ENCODE results near the gene SF3B3. TPM values are rescaled to one million over a fixed set of nuclear protein-coding genes. Genes with fewer than 3 reads are reported as not detected.
"Not testable (repeated sequence)": the region's sequence is repeated elsewhere in the genome, so short reads cannot be mapped to it uniquely, and the experiment has no call there.

The SF3B3 gene
- total RNA-seq, 1 experiment from 2014 or later = 133 TPM

DNA sequence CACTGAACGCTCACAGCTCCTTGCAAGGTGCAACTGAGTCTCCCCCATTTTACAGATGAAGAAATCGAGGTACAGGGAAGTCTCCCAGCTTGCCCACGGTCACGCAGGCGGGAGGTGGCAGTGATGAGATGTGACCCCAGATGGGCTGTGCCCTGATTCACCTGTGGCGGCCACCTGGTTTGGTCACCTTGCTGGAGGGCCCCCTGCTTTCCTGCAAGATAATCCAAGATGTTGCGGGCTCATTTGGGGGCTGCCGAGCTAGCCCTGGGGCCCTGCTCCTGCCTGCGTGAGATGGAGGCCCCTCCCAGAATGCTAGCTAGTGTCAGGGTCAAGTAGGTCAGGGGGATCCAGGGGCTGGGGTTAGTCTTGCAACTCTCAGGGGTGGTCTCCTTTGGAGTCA lies 63.1 kb downstream of the SF3B3 start:
- ATAC-seq (no peak), DNase-seq (no peak)
- Histone ChIP-seq H3K27me3 (ENCODE audit: low read length) (no peaks in the 10 kb centered on the region), H2AFZ (ENCODE audit: low read length) (no peak overlapping the region), H4K20me1 (ENCODE audit: low read length) (no peaks in the 10 kb centered on the region), H3K9me2 (replicated peaks; ENCODE audit: low read length) (no peaks in the 10 kb centered on the region), H3K27ac (ENCODE audit: low read length) (no peak overlapping the region), H3K4me3 (ENCODE audit: low read length) (no peak overlapping the region), H3K4me1 (ENCODE audit: insufficient read depth, low read length) (0 out of 2 replicates have a peak, but pooled peaks cover 3% of the 10 kb centered on the region), H3K79me2 (ENCODE audit: low read length) (no peaks in the 10 kb centered on the region), H3F3A (ENCODE audit: low read length, unreplicated experiment) (no peaks in the 10 kb centered on the region), H3K4me2 (ENCODE audit: low read length) (no peak overlapping the region), H3K36me3 (ENCODE audit: low read depth, low read length) (no peaks in the 10 kb centered on the region), H3K9me3 (ENCODE audit: low read length) (no peaks in the 10 kb centered on the region), H3K9ac (ENCODE audit: low read length) (no peak overlapping the region)
- TF ChIP-seq EZH2phosphoT487 (IDR thresholded peaks at IDR 0.05; ENCODE audit: borderline replicate concordance, low read length) = no peak
- ChIA-PET POLR2A (ENCODE audit: unreplicated experiment) (no interaction called here), CTCF (no interaction called here)
- no TSS peak for BruUV-seq (replicated peaks)
- intact Hi-C loops (cut with micrococcal nuclease) = no loop called here

DNA sequence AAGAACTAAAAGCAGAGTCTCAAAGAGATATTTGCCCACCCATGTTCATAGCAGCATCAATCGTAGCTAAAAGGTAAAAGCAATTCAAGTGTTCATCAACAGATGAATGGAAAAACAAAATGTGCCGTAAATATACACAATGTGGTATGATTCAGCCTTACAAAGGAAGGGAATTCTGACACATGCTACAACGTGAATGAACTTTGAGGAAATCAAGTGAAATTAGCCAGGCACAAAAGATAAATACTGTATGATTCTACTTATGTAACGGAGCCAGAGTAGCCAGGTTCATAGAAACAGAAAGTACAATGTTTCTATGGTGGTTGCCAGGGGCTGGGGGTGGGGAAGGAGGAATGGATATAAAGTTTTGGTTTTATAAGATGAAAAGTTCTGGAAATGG lies 64.9 kb downstream of the SF3B3 start:
- POLR2A ChIA-PET (ENCODE audit: unreplicated experiment) = no interaction called here
- Histone ChIP-seq H3K9me2 (replicated peaks; ENCODE audit: low read length) (no peaks in the 10 kb centered on the region), H4K20me1 (ENCODE audit: low read length) (no peaks in the 10 kb centered on the region), H3K9me3 (ENCODE audit: low read length) (no peaks in the 10 kb centered on the region), H3K27me3 (ENCODE audit: low read length) (no peaks in the 10 kb centered on the region), H3K9ac (ENCODE audit: low read length) (no peak overlapping the region), H3K4me1 (ENCODE audit: insufficient read depth, low read length) (0 out of 2 replicates have a peak, but pooled peaks cover 3% of the 10 kb centered on the region), H3K79me2 (ENCODE audit: low read length) (no peaks in the 10 kb centered on the region), H3K27ac (ENCODE audit: low read length) (no peak overlapping the region), H3K4me2 (ENCODE audit: low read length) (peak overlapping the region; percentile 53), H3F3A (ENCODE audit: low read length, unreplicated experiment) (no peaks in the 10 kb centered on the region), H3K4me3 (ENCODE audit: low read length) (no peak overlapping the region), H3K36me3 (ENCODE audit: low read depth, low read length) (no peaks in the 10 kb centered on the region), H2AFZ (ENCODE audit: low read length) (no peak overlapping the region)
- TF ChIP-seq, protein P1, sequence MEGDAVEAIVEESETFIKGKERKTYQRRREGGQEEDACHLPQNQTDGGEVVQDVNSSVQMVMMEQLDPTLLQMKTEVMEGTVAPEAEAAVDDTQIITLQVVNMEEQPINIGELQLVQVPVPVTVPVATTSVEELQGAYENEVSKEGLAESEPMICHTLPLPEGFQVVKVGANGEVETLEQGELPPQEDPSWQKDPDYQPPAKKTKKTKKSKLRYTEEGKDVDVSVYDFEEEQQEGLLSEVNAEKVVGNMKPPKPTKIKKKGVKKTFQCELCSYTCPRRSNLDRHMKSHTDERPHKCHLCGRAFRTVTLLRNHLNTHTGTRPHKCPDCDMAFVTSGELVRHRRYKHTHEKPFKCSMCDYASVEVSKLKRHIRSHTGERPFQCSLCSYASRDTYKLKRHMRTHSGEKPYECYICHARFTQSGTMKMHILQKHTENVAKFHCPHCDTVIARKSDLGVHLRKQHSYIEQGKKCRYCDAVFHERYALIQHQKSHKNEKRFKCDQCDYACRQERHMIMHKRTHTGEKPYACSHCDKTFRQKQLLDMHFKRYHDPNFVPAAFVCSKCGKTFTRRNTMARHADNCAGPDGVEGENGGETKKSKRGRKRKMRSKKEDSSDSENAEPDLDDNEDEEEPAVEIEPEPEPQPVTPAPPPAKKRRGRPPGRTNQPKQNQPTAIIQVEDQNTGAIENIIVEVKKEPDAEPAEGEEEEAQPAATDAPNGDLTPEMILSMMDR (conservative IDR thresholded peaks at IDR 0.05; ENCODE audit: low read depth, low read length) = no peak
- TF ChIP-seq EZH2phosphoT487 (IDR thresholded peaks at IDR 0.05; ENCODE audit: borderline replicate concordance, low read length) = no peak
- no peak for TF ChIP-seq EZH2 (IDR thresholded peaks at IDR 0.05; ENCODE audit: low read length, unreplicated experiment)
- no TSS peak for BruUV-seq (replicated peaks)
- intact Hi-C loops (cut with micrococcal nuclease) = no loop called here
- DNase-seq (no peak), ATAC-seq (no peak)
- CTCF ChIA-PET = interaction anchor here (0.7 kb wide), 1 partner anchor 78 kb away, joined by 3 read pairs; no protein-coding TSS in a partner anchor

DNA sequence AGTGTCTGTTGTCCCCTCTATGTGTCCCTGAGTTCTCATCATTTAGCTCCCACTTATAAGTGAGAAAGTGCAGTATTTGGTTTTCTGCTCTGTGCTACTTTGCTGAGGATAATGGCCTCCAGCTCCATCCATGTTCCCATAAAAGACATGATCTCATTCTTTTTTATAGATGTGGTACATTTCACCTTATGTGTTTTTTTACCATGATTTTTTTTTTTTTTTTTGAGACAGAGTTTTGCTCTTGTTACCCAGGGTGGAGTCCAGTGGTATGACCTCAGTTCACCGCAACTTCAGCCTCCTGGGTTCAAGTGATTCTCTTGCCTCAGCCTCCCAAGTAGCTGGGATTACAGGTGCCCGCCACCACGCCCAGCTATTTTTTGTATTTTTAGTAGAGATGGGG lies 65.8 kb downstream of the SF3B3 start:
- DNase-seq; H3K27me3 ChIP-seq (ENCODE audit: low read length); BruUV-seq (replicated peaks); H3F3A ChIP-seq (ENCODE audit: low read length, unreplicated experiment); H3K4me2 ChIP-seq (ENCODE audit: low read length); H2AFZ ChIP-seq (ENCODE audit: low read length); H3K4me1 ChIP-seq (ENCODE audit: insufficient read depth, low read length); intact Hi-C loops (cut with micrococcal nuclease); H3K9me2 ChIP-seq (replicated peaks; ENCODE audit: low read length); H3K9ac ChIP-seq (ENCODE audit: low read length); CTCF ChIA-PET; H3K9me3 ChIP-seq (ENCODE audit: low read length); H3K27ac ChIP-seq (ENCODE audit: low read length); H3K4me3 ChIP-seq (ENCODE audit: low read length); H3K36me3 ChIP-seq (ENCODE audit: low read depth, low read length); H4K20me1 ChIP-seq (ENCODE audit: low read length); H3K79me2 ChIP-seq (ENCODE audit: low read length): not testable (repeated sequence)
- peak; percentile 27; the same call in 1 of the 2 replicates for ATAC-seq
- POLR2A ChIA-PET (ENCODE audit: unreplicated experiment) = interaction anchor here (0.5 kb wide), 1 partner anchor 51 kb away, joined by 13 read pairs; no protein-coding TSS in a partner anchor

DNA sequence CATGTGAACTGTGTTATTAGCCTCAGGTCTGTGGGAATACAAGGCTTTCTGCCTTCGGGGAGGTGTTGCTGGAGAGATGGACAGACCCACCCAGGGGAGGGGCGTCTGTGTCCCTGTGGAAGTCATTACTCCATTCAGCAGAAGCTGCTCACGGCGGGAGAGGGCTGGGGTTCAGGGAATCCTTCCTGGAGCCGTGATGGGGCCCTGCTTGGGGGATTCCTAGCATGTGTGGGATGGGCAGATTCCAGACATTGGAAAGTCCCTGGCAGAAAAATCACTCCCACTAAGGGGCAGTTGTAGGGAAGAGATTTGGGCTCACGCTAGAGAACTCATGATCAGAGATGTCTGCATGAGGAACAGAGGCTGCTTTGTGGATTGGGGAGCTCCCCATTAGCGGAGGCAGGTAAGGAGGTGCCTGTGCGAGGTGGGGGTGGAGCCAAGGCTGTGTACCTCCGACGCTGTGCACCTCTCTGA lies 66.4 kb downstream of the SF3B3 start:
- no peak overlapping the region for H3K27ac ChIP-seq (ENCODE audit: low read length)
- no peaks in the 10 kb centered on the region for H3F3A ChIP-seq (ENCODE audit: low read length, unreplicated experiment)
- no peaks in the 10 kb centered on the region for H3K79me2 ChIP-seq (ENCODE audit: low read length)
- DNase-seq (no peak), ATAC-seq (no peak)
- intact Hi-C loops (cut with micrococcal nuclease) = no loop called here
- H3K9ac ChIP-seq (ENCODE audit: low read length) = no peak overlapping the region
- no peaks in the 10 kb centered on the region for H3K9me3 ChIP-seq (ENCODE audit: low read length)
- no peaks in the 10 kb centered on the region for H3K9me2 ChIP-seq (replicated peaks; ENCODE audit: low read length)
- 0 out of 2 replicates have a peak, but pooled peaks cover 3% of the 10 kb centered on the region for H3K4me1 ChIP-seq (ENCODE audit: insufficient read depth, low read length)
- BruUV-seq (replicated peaks) = no TSS peak
- H3K36me3 ChIP-seq (ENCODE audit: low read depth, low read length) = no peaks in the 10 kb centered on the region
- H3K4me3 ChIP-seq (ENCODE audit: low read length) = no peak overlapping the region
- H3K27me3 ChIP-seq (ENCODE audit: low read length) = no peaks in the 10 kb centered on the region
- ChIA-PET CTCF (no interaction called here), POLR2A (ENCODE audit: unreplicated experiment) (no interaction called here)
- no peak overlapping the region for H2AFZ ChIP-seq (ENCODE audit: low read length)
- H3K4me2 ChIP-seq (ENCODE audit: low read length) = no peak overlapping the region
- H4K20me1 ChIP-seq (ENCODE audit: low read length) = no peaks in the 10 kb centered on the region
- TF ChIP-seq EZH2 (IDR thresholded peaks at IDR 0.05; ENCODE audit: low read length, unreplicated experiment) (no peak), EZH2phosphoT487 (IDR thresholded peaks at IDR 0.05; ENCODE audit: borderline replicate concordance, low read length) (no peak)
- TF ChIP-seq, protein P1 (conservative IDR thresholded peaks at IDR 0.05; ENCODE audit: low read depth, low read length) = no peak

All from PC-3 (cell line).